ENCODE data around the gene KIAA1586.

- TF ChIP-seq KLF11 (CRISPR knock-in tag; IDR thresholded peaks at IDR 0.05) (no peak), POLR2A (IDR thresholded peaks at IDR 0.05; ENCODE audit: insufficient read depth in 1 of 2, low read depth in 2 of 2, low read length in 2 of 2) (no peak), SETDB1 (CRISPR knock-in tag; IDR thresholded peaks at IDR 0.05; ENCODE audit: borderline replicate concordance) (no peak), ERF (CRISPR knock-in tag; IDR thresholded peaks at IDR 0.05) (no peak), AKNA (CRISPR knock-in tag; IDR thresholded peaks at IDR 0.05; ENCODE audit: borderline replicate concordance) (no peak), NFIC (IDR thresholded peaks at IDR 0.05; ENCODE audit: low read length) (no peak), CTCF (CRISPR knock-in tag; IDR thresholded peaks at IDR 0.05) (no peak), AHDC1 (CRISPR knock-in tag; IDR thresholded peaks at IDR 0.05; ENCODE audit: borderline replicate concordance) (no peak), SATB2 (CRISPR knock-in tag; IDR thresholded peaks at IDR 0.05) (no peak), STAT5B (CRISPR knock-in tag; IDR thresholded peaks at IDR 0.05) (no peak), ELF4 (CRISPR knock-in tag; IDR thresholded peaks at IDR 0.05; ENCODE audit: borderline replicate concordance) (no peak), FOXM1 (CRISPR knock-in tag; IDR thresholded peaks at IDR 0.05) (no peak), ZFY (CRISPR knock-in tag; IDR thresholded peaks at IDR 0.05) (no peak)
Measured at GRCh38 chr6:57027301-57027700, 19.2 kb upstream of the KIAA1586 start.
